ENCODE measurements around the gene PIAS2. TPM values are rescaled to one million over a fixed set of nuclear protein-coding genes. Genes with fewer than 3 reads are reported as not detected.

Gene PIAS2
- total RNA-seq, 2 donors from 2014 or later: 16.3 to 35.2 TPM

- Histone ChIP-seq H3K36me3 (no peaks in the 10 kb centered on the region), H3K27ac (peak overlapping the region; percentile 87 to 92), H3K27me3 (replicated peaks; ENCODE audit: insufficient read depth) (no peaks in the 10 kb centered on the region), H3K4me3 (peak overlapping the region; percentile 88 to 92), H3K4me1 (replicated peaks) (no peaks in the 10 kb centered on the region), H3K9me3 (no peaks in the 10 kb centered on the region)
- intact Hi-C loops (cut with DNase I): no loop called here
- TF ChIP-seq POLR2AphosphoS5 (IDR thresholded peaks at IDR 0.05) (no peak), POLR2A (IDR thresholded peaks at IDR 0.05) (no peak), CTCF (IDR thresholded peaks at IDR 0.05) (no peak)
- peak; percentile 11 for DNase-seq (ENCODE audit: low spot score)
- WGBS: 0% methylated on average over 21 of the region's 21 CpGs
Observed at GRCh38 chr18:46916551-46917107, 678 bp downstream of the PIAS2 start.

DNA sequence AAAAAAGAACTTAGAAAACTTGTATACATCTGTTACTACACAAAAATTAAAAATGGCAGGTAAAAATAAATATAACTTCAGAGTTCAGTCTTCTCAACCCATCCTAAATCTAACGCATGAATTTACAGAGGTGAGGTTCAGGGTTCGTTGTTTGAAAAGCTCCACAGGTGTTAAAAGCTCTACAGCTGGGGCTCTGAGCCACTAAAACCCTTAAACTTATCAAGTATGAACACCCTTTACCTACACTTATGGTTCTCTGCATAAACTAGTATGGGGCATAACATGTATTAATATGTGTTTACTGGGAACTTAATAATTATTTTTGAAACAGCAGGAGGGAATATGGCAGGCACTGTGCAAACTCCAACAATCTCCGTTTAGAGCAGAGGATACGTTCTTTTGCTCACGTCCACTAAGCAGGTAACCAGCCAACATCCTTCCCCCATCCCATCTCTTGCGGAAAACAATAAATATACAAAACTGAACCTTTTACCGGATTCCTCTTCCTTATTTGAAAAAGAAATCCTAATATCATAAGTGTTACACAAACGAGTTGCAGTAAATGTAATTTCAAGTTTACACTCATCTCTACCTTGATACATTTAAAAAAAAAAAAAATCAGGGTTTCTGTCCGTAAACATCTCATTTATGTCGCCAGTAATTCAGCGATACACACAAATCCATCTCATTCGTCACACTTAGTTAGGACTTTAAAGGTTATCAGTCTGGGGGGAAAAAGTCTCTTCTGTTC is 1.3 kb downstream of the PIAS2 start:
- H3K36me3 ChIP-seq: no peaks in the 10 kb centered on the region
- TF ChIP-seq POLR2AphosphoS5 (IDR thresholded peaks at IDR 0.05) (no peak), POLR2A (IDR thresholded peaks at IDR 0.05) (no peak), CTCF (IDR thresholded peaks at IDR 0.05) (no peak)
- no peaks in the 10 kb centered on the region for H3K27me3 ChIP-seq (replicated peaks; ENCODE audit: insufficient read depth)
- H3K9me3 ChIP-seq: no peaks in the 10 kb centered on the region
- DNase-seq (ENCODE audit: low spot score): no peak
- peak overlapping the region; percentile 87 to 92 for H3K27ac ChIP-seq
- WGBS: 17% methylated on average over 12 of the region's 12 CpGs
- peak overlapping the region; percentile 88 to 92 for H3K4me3 ChIP-seq
- no peaks in the 10 kb centered on the region for H3K4me1 ChIP-seq (replicated peaks)
- intact Hi-C loops (cut with DNase I): no loop called here

DNA sequence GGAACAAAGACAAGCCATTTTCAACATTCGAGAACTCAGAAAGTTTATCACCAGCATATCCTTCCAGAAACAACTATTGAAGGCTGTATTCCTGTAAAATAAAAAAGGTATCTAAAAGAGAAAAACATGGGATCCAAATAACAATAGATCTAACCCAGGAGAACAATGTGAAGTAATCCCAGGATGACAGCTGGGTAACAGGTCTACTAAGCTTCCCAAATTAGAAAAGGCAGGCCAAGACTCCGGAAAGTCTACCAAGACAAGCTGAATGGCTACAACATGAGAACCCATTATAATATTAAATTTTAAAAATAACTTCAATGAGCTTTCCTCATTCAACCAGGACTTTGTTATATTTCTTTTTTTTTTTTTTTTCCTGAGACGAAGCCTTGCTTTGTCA is 6.5 kb downstream of the PIAS2 start:
- Histone ChIP-seq H3K27ac (no peak overlapping the region), H3K36me3 (no peaks in the 10 kb centered on the region), H3K4me1 (replicated peaks) (no peaks in the 10 kb centered on the region), H3K9me3 (no peaks in the 10 kb centered on the region), H3K27me3 (replicated peaks; ENCODE audit: insufficient read depth) (no peaks in the 10 kb centered on the region), H3K4me3 (no peak overlapping the region)
- no peak for TF ChIP-seq CTCF (IDR thresholded peaks at IDR 0.05)
- no peak for TF ChIP-seq POLR2AphosphoS5 (IDR thresholded peaks at IDR 0.05)
- no peak for TF ChIP-seq POLR2A (IDR thresholded peaks at IDR 0.05)
- intact Hi-C loops (cut with DNase I): no loop called here
- 93% methylated on average over 3 of the region's 3 CpGs for WGBS
- DNase-seq (ENCODE audit: low spot score): no peak

- H3K4me1 ChIP-seq (replicated peaks): no peaks in the 10 kb centered on the region
- no peaks in the 10 kb centered on the region for H3K36me3 ChIP-seq
- 90% methylated on average over 3 of the region's 3 CpGs for whole genome bisulfite sequencing
- TF ChIP-seq CTCF (IDR thresholded peaks at IDR 0.05): no peak
- no peak for TF ChIP-seq POLR2AphosphoS5 (IDR thresholded peaks at IDR 0.05)
- no peak for TF ChIP-seq POLR2A (IDR thresholded peaks at IDR 0.05)
- intact Hi-C loops (cut with DNase I): no loop called here
- H3K27me3 ChIP-seq (replicated peaks; ENCODE audit: insufficient read depth): no peaks in the 10 kb centered on the region
- no peak overlapping the region for H3K27ac ChIP-seq
- no peak overlapping the region for H3K4me3 ChIP-seq
- no peaks in the 10 kb centered on the region for H3K9me3 ChIP-seq
- DNase-seq (ENCODE audit: low spot score): no peak
Observed at GRCh38 chr18:46909497-46909896, 7.8 kb downstream of the PIAS2 start.

DNA sequence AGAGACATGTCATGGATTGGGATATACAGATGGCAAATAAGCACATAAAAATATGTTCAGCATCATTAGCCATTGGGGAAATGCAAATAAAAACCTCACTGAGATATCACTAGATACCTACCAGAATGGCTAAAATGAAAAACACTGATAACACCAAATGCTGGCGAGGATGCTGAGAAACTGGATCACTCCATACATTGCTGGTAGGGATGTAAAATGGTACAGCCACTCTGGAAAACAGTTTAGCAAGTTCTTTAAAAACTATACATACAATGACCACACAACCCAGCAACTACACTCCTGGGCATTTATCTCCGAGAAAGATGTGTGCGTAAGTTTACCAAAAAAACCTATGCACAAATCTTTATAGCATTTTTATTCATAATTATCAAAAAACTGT is 13.9 kb downstream of the PIAS2 start:
- intact Hi-C loops (cut with DNase I): no loop called here
- no peaks in the 10 kb centered on the region for H3K27me3 ChIP-seq (replicated peaks; ENCODE audit: insufficient read depth)
- H3K4me3 ChIP-seq: no peak overlapping the region
- no peaks in the 10 kb centered on the region for H3K9me3 ChIP-seq
- H3K4me1 ChIP-seq (replicated peaks): no peaks in the 10 kb centered on the region
- no peaks in the 10 kb centered on the region for H3K36me3 ChIP-seq
- 96% methylated on average over 3 of the region's 3 CpGs for WGBS
- TF ChIP-seq POLR2A (IDR thresholded peaks at IDR 0.05) (no peak), CTCF (IDR thresholded peaks at IDR 0.05) (no peak), POLR2AphosphoS5 (IDR thresholded peaks at IDR 0.05) (no peak)
- DNase-seq (ENCODE audit: low spot score): no peak
- H3K27ac ChIP-seq: no peak overlapping the region
